Erythroblast (primary cell): ENCODE data around the gene ZC3H12D.

ENCODE experiments used
- GATA1 ChIP-seq: IDR thresholded peaks from 2 replicates; pipeline ENCODE4 v1.6.1; 2011; ENCODE audit warnings: low read depth, mild to moderate bottlenecking, control low read depth, low read length, moderate library complexity
- POLR2A ChIP-seq: IDR thresholded peaks from 2 replicates; pipeline ENCODE4 v1.6.1; 2011; ENCODE audit warnings: mild to moderate bottlenecking, low read length

DNA sequence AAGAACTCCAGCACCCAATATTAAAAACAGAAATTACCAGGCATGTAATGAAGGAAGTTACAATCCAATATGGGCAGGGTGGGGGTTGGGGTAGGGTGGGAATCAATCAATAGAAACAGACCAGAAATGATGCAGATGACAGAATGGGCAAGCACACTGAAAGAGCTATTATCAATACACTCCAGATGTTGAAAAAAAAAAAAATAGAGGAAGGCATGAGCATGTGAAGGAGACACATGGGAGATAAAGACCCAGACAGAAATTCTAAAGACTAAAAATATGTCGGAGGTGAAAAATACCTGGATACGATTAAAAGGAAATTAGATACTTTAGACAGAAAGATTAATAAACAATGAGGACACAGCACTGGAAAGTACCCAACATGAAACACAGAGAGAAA, 19.1 kb upstream of the ZC3H12D start:
- TF ChIP-seq POLR2A (no peak), GATA1 (no peak)
